ENCODE data around the gene TSPAN14.

Gene TSPAN14

DNA sequence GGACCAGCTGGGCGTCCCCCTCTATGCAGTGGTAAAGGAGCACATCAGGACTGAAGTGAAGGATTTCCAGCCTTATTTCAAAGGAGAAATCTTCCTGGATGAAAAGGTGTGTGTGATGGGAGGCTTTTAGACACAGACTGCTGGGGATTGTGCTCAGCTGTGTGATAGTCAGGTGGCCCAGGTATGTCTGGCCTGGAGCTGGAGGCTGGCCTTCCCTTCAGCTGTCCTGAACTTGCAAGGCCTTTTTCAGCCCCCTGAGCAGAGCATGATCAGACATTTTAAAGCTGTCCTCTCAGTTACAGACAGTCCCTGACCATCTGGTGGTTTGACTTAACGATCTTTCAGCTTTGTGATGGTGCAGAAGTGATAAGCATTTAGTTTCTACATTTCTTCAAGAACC is 28.2 kb upstream of the TSPAN14 start:
- DNase-seq = no peak

DNA sequence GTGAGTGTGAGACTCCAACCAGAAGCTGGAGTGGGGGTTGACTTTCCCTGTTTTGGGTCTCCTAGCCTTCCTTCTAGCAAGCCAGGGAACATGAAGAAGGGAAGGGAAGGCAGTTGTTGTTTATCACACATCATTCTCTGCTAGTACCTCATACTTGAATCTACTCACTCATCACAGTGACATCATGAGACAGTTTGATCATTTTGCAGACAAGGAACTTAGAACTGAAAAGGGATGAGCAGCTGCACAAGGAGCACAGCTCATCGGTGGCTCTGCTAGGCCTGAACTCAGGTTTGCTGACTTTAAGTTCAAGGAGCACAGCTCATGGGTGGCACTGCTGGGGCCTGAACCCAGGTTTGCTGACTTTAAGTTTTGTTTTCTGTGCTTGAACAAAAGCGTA is 26.6 kb upstream of the TSPAN14 start:
- DNase-seq = no peak

DNA sequence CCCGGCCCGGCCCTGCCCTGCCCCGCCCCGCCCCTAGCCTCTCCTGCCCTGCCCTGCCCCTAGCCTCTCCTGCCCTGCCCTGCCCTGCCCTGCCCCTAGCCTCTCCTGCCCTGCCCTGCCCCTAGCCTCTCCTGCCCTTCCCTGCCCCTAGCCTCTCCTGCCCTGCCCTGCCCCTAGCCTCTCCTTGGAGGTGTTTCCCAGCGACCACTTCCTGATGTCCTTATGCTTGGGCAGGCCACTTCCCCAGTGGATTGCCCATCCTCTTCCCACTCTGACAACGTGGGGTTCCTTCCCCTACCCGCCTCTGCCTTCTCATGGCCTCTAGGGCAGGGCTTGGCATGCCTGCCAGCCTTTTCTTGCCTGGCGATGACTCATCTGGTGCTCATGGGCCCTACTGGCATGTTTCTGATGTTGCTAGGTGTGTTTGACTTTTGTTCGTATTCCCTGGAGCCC is 24.6 kb upstream of the TSPAN14 start:
- no peak for DNase-seq

GRCh38 chr10:80433134-80433533 is 21.0 kb upstream of the TSPAN14 start:
- DNase-seq = no peak

DNA sequence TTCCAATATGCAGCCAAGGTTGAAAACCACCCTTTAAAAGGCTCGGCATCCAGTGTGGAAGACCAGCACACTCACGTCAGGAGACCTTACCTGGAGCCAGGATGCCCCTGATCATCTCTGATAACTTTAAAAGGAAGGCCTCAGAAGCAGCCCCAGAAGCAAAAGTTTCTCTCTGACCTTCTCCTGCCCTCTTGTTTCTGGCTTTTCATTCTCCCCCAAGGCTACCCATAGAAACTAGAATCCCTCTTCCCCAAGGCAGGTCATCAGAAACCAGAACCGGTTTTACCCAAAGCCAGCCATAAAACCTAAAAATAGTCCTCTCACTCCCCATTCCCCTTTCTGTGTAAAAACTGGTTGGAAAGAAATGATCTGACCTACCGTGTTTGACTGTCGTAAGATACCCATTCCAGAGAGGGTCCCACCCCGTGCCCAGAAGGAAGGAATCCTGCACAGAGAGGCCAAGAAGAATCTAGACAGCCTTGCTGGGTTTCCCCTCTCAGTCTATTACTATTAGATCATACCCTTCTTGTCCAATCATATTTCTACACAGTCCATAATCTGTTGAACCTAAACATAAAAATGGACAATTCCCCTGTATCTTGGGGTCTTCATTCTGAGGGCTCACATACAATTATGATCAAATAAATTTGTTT is 17.5 kb upstream of the TSPAN14 start:
- no peak for DNase-seq

GRCh38 chr10:80437227-80437626 is 16.9 kb upstream of the TSPAN14 start:
- DNase-seq = no peak

DNA sequence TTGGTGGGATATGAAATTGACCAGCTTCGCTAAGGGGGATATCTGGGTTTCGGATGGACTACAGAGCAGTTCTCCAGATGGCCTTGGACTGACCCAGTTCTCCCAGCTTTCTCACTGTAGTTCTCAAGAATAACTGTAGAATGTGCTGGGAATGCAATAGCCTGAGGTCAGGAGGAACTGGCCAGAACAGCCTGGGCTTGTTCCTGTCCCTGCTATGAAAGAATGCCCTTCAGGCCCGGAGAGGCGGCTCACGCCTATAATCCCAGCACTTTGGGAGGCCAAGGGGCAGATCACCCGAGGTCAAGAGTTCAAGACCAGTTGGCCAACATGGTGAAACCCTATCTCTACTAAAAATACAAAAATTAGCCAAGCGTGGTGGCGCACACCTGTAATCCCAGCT is 12.3 kb upstream of the TSPAN14 start:
- no peak for DNase-seq

DNA sequence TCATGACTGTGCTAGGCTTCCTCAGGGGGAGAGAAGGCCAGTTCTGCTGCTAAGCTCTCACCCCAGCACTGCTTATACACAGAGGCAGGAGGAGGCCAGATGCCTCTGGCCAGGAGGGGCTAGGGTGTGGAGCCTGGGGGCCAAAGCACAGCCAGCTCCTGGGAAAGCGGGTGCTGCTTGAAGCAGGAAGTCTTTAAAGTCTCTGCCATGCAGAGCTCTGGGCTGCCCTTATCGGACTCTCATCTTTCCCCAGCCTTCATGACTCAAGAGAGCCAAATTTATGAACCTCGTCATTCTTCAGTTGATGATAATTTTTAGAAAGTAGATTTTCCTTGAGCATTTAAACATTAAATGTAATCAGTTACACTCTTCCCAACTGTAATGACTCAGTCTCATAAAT is 11.2 kb upstream of the TSPAN14 start:
- no peak for DNase-seq

DNA sequence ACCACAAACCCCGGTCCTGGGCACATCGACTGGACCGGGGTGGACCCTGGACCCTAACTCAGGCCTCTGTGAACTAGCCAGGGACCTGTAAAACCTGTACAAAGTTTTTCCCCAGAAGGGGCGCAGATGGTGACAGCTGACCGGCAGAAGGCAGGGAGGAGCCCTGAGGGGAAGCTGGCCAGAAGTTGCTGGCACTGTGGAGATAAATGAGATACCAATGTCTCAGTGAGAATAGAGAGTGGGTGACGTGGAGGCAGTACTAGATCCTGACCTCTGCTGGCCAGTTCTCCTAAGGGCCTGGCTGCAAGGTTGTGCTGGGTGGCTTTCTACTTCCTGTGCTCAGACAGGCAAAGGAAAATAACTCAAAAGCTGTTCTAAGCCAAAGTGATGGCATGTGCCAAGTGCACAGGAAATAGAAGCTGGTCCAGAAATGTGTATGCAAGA is 10.6 kb upstream of the TSPAN14 start:
- DNase-seq = no peak

DNA sequence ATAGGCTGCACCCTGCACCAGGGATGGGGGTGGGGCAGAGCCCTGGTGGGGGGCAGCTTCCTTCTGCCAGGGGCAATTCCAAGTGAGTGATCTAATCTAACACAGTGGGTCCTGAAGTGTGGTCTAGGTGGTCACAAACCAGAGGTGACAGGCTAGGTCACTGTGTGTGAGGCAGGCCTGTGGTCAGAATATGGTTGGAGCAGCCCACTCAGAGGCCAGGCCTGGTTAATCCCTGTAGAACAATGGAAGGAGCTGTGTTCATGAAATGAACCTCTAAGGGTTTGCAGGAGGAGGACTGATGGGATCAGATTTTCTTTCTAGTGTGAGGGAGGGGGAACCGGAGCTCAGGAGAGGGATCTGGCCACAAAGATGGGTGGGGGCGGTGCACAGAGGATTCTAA is 10.0 kb upstream of the TSPAN14 start:
- DNase-seq = no peak

DNA sequence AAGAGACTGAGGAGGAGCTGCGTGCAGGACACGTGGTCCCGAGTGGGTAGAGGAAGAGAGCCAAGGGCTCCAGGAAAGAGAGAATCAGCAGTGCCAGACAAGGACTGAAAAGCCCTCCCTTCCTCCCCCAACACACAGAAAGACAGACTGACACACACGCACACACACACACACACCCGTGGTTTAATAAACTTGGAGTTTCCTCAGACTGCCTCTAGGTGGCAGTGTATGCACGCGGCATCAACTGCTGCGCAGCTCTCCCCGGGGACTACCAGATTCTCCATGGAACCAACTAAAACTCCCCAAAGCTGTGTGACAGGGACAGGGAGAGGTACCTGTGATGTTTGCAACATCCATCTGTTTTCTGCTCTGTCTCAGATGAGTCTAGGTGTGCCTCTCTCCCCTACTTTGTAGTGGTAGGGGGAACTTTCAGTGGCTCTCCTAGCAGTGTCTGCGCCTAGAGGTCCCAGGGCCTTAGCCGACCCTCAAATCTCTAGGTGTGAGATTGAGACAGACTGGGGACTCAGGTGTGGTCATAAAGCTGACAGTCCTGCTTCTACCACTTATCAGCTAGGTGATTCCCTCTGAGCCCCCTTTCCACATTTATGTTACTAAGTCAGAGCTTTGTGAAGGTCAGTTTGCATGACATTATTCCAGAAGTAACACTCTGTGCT is 9.3 kb upstream of the TSPAN14 start:
- DNase-seq = no peak

GRCh38 chr10:80447436-80448190 is 6.5 kb upstream of the TSPAN14 start:
- DNase-seq = no peak

DNA sequence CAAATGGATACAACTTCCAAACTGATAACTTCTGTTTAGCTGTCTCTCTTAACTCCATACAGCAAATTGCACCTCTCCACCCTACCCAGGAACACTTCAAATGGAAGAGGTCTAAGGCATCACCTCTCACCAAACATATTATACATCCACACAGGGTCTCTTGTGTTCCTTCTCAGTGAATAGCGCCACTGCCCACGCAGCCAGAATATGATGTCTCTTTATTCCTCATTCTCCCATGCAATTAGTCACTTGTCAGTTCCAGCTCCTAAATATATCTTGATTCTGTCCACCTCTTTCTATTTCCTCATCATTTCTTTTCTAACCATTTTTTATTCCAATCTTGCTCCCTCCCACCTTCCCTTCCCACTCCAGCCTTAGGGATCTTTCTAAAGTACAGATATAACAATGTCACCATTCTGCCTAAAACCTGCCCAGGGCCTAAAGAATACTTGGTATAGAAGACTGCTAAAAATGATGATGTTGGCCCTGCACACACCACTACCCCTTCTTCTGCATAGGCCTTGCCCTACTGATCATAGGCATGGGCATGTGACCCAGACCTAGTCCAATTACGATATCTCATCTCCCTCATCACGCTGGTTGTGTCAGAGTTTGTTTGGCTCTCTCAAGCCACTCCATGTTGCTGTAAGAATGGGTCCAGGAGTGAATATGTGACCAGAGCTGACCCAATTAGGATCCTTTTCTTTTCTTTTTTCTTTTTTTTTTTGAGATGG is 5.7 kb upstream of the TSPAN14 start:
- DNase-seq = no peak

- no peak for DNase-seq
Observed at GRCh38 chr10:80449520-80449919, 4.6 kb upstream of the TSPAN14 start.

- no peak for DNase-seq
Observed at GRCh38 chr10:80451132-80451531, 3.0 kb upstream of the TSPAN14 start.

DNA sequence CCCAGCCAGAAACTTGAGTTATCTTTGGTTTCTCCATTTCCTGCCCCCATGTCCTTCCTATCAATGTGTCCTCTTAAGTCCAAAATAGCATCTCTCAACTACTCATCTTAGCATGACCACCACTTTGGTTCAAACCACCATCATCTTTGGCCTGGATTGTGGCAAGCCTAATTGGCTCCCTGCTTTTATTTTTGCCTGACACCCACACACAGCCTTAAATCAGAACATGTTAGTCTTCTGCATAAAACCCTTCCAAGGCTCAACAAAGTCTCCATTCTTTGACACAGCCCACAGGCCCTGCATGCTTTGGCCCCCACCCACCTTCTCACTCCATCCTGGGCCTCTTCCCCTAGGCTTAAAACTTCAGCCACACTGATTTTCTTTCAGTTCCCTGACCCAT is 2.0 kb upstream of the TSPAN14 start:
- no peak for DNase-seq

DNA sequence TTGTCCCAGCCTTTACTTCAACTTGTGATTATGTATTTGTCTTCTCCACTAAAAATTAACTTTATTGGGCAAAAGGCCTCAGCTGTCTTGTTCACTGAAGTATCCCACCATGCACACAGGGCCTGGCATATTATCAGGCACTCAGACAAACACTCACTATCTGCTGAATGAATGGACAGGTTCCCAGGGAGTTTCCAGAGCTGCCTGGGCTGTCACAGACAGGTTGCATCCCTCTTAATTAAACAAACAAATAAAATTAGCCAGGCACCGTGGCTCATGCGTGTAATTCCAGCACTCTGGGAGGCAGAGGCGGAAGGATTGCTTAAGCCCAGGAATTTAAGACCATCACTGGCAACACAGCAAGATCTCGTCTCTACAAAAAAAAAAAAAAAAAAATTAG is 1.5 kb upstream of the TSPAN14 start:
- no peak for DNase-seq

- DNase-seq = no peak
Observed at GRCh38 chr10:80453056-80453841, 861 bp upstream of the TSPAN14 start.

GRCh38 chr10:80454513-80455460 is 677 bp downstream of the TSPAN14 start:
- no peak for DNase-seq

GRCh38 chr10:80455461-80456349 is 1.6 kb downstream of the TSPAN14 start:
- DNase-seq = no peak
